Subcutaneous adipose tissue (tissue), 4 donors: ENCODE data around the gene SSH2. TPM values are rescaled to one million over a fixed set of nuclear protein-coding genes. Genes with fewer than 3 reads are reported as not detected.

ENCODE experiments used
- total RNA-seq, 4 donors: library from RNA; depleted of rRNA; stranded (reverse); fragments of >200 nt; gene quantifications; one replicate each; pipeline ENCODE4 v1.1.0, GENCODE V29; 2016
- TF ChIP-seq, protein P1 (sequence below): fragments of 450-650 bp; IDR thresholded peaks from one replicate; pipeline ENCODE4 v1.5.1; 2016; ENCODE audit warnings: low read depth, mild to moderate bottlenecking, control low read depth, antibody characterized with exemption, moderate library complexity

The SSH2 gene
- total RNA-seq, 4 donors from 2014 or later = 51.8 to 70.6 (median 61.4) TPM

DNA sequence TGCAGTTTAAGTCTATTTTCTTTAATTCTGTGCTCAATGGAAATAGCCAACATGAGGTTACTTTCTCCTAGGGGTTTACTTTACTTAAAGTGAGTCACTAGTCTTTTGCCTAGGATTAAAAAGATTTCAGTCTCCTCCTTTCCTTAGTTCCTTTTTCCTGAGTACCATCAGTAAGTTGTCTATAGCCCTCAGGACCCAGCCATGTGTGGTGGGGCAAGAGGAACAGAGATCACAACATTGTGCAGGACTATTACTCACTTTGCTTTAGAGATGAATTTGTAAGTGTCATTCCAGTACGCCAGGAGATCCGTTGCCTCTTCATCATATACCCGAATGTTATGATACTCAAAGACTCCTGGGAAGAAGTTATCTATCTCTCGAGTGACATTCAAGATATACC is 279.6 kb downstream of the SSH2 start:
- TF ChIP-seq, protein P1, sequence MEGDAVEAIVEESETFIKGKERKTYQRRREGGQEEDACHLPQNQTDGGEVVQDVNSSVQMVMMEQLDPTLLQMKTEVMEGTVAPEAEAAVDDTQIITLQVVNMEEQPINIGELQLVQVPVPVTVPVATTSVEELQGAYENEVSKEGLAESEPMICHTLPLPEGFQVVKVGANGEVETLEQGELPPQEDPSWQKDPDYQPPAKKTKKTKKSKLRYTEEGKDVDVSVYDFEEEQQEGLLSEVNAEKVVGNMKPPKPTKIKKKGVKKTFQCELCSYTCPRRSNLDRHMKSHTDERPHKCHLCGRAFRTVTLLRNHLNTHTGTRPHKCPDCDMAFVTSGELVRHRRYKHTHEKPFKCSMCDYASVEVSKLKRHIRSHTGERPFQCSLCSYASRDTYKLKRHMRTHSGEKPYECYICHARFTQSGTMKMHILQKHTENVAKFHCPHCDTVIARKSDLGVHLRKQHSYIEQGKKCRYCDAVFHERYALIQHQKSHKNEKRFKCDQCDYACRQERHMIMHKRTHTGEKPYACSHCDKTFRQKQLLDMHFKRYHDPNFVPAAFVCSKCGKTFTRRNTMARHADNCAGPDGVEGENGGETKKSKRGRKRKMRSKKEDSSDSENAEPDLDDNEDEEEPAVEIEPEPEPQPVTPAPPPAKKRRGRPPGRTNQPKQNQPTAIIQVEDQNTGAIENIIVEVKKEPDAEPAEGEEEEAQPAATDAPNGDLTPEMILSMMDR = no peak

DNA sequence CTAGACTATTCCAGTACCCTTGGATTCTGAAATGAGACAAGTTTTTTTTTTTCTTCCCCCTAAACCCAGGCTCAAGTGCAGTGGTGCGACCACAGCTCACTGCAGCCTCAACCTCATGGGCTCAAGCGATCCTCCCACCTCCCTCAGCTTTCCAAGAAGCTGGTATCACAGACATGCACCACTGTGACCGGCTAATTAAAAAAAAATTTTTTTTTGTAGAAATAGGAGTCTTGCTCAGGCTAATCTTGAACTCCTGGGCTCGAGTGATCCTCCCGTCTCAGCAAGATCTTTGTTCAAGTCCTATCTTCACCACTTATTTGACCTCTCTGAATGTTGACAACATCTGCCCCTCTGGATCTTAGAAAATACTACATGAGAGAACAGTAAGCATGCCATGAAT is 280.7 kb downstream of the SSH2 start:
- TF ChIP-seq, protein P1 = no peak

DNA sequence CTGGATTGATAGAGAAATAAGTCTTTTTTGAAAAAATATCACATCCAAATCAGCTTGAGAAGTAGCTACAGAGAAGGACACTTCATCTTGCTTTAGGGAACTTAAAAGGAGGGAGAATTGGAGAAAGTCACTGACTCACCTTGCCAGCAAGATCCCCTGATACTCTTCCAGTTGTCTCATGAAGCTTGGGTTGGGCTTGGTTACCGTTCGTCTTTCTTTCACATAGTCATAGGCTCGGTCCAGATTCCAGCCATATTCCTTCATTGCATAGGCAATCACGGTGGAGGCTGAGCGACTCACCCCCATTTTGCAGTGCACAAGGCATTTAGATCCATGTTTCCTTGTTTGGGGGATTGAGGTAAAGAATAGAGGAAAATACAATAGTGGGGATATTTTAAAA is 282.0 kb downstream of the SSH2 start:
- TF ChIP-seq, protein P1 = no peak

DNA sequence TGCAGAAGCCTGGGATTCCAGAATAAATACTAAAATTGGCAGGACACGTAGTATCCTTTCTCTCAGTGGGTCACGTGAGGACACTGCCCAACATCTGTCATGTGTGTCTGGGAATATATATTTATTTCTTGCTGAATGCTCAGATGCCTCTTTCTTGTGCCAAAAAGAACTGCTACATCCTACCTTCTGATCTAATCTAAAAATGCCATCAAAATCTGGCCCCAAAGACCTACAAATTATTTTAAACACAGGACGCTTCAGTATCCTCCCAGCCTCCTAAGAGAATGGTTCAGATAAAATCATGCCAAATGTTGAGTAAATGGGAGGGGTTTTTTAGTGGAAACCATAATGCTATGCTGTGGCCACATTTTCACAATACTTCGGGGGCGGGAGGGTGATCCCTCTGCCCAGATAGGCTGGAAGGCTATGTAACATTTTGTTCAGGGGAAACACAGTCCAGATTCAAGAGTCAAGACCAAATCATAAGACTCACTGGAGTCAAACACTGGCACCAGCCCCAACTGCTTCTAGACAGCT is 284.4 kb downstream of the SSH2 start:
- TF ChIP-seq, protein P1 = no peak

DNA sequence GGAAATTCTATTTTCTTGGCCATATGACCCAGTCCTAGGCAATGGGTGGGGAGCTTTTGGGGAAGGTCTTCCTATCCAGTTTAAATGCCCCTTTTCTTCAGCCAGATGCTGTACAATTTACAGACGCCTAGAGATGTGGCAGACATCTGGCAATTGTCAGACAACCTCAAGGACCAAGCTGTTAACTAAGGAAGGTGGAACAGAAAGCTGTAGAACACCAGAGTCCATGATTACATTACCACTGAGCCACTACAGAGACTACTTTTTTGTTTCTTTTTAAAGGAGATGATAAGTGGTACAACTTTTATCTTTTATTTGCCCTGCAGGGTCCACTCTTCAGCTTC is 286.2 kb downstream of the SSH2 start:
- TF ChIP-seq, protein P1 = no peak

DNA sequence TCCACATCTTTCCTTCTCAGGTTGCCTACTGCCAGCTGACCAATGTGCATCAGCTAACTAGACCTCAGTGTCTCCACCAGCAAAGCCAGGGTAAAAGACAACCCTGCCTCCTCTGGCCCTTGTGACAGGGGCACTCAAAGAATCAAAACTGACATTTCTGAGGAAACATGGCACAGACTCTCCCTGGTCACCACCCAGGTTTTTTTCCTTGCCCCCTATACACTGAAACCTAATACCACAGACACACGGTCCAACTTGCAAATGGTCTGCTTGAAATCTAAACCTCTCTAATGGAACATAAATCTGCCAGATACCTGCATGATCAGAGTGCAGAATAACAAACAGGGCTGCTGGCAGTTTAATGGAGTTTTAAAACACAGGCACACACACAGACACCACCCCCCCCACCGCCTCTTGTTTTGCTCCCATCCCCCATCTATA is 287.8 kb downstream of the SSH2 start:
- TF ChIP-seq, protein P1 = no peak

DNA sequence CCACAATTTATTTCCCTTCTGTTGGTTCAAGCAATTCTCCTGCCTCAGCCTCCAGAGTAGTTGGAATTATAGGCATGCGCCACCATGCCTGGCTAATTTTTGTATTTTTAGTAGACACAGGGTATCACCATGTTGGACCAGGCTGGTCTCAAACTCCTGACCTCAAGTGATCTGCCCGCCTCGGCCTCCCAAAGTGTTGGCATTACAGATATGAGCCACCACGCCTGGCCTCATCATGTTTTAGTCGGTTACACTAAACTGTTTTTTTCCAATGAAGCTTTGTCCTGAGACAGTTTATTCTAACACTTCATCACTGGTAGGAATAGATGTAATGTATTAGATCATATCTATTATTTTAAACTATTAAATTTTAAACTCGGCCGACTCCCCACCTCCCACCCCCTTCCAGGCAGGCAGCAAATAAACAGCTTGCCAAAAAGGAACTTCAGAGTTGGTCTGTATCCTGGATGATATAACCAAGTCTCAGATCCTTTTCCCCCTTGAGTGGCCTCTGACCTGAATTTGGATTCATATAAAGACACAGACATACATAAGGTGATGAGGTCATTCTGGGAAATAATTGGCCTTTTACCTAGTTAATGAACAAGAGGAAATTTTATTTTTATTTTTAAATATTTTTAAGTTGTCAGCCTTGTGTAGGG is 288.9 kb downstream of the SSH2 start:
- TF ChIP-seq, protein P1 = no peak
